PC-3 (cell line): ENCODE measurements around the gene BIRC6. TPM values are rescaled to one million over a fixed set of nuclear protein-coding genes. Genes with fewer than 3 reads are reported as not detected.

Experiments
- ATAC-seq: fragments of 200-7000 bp; cut with Tn5 transposase; 2 replicates; pipeline ENCODE4 v1.9.1; 2020; ENCODE audit warnings: mild to moderate bottlenecking, moderate library complexity
- BruUV-seq: library from RNA; stranded (reverse); fragments of 400-500 nt; replicated peaks from 2 replicates; lab custom pipeline; 2021; lab: Mats Ljungman, UMichigan
- CTCF ChIA-PET: fragments of 300-600 bp; sonication (Branson Sonifier 250); formaldehyde crosslinking; loops from one replicate; lab custom pipeline; 2022; ENCODE audit warnings: antibody characterized with exemption; lab: Charles Lee
- POLR2A ChIA-PET: fragments of 300-600 bp; sonication (Branson Sonifier 250); formaldehyde crosslinking; loops from one replicate; lab custom pipeline; 2022; ENCODE audit warnings: antibody characterized with exemption; ENCODE audit not compliant: unreplicated experiment; lab: Charles Lee
- DNase-seq: peaks from one replicate; pipeline ENCODE4 v3.0.0-alpha.2; 2015
- H2AFZ ChIP-seq: fragments of 300-600 bp; sonication (generic); 2 replicates; pipeline ENCODE4 v1.6.0; 2016; ENCODE audit warnings: antibody characterized with exemption, low read length
- H3F3A ChIP-seq: fragments of 300-600 bp; sonication (generic); one replicate; pipeline ENCODE4 v1.6.0; 2017; ENCODE audit warnings: antibody characterized with exemption, low read length, control low read depth, mild to moderate bottlenecking; ENCODE audit not compliant: unreplicated experiment
- H3K27ac ChIP-seq: fragments of 300-600 bp; sonication (generic); 2 replicates; pipeline ENCODE4 v1.5.1; 2016; ENCODE audit warnings: mild to moderate bottlenecking, low read length
- H3K27me3 ChIP-seq: fragments of 300-600 bp; sonication (generic); 2 replicates; pipeline ENCODE4 v1.6.1; 2016; ENCODE audit warnings: low read length, mixed read lengths
- H3K36me3 ChIP-seq: fragments of 300-600 bp; sonication (generic); 2 replicates; pipeline ENCODE4 v1.6.1; 2016; ENCODE audit warnings: low read depth, mixed run types, low read length, mixed read lengths
- H3K4me1 ChIP-seq: fragments of 300-600 bp; sonication (generic); 2 replicates; pipeline ENCODE4 v1.5.1; 2016; ENCODE audit warnings: low read length; ENCODE audit not compliant: insufficient read depth
- H3K4me2 ChIP-seq: fragments of 300-600 bp; sonication (generic); 2 replicates; pipeline ENCODE4 v1.6.0; 2016; ENCODE audit warnings: low read length
- H3K4me3 ChIP-seq: fragments of 300-600 bp; sonication (generic); 2 replicates; pipeline ENCODE4 v1.5.1; 2016; ENCODE audit warnings: mild to moderate bottlenecking, low read length, mixed read lengths
- H3K79me2 ChIP-seq: fragments of 300-600 bp; sonication (generic); 2 replicates; pipeline ENCODE4 v1.6.1; 2017; ENCODE audit warnings: low read length, mixed read lengths
- H3K9ac ChIP-seq: fragments of 300-600 bp; sonication (generic); 2 replicates; pipeline ENCODE4 v1.6.0; 2016; ENCODE audit warnings: mild to moderate bottlenecking, low read length
- H3K9me2 ChIP-seq: fragments of 300-600 bp; sonication (generic); replicated peaks from 2 replicates; pipeline ENCODE4 v1.6.1; 2016; ENCODE audit warnings: mixed run types, low read length, mixed read lengths
- H3K9me3 ChIP-seq: fragments of 300-600 bp; sonication (generic); 2 replicates; pipeline ENCODE4 v1.6.1; 2016; ENCODE audit warnings: low read length, mixed read lengths
- H4K20me1 ChIP-seq: fragments of 300-600 bp; sonication (generic); 2 replicates; pipeline ENCODE4 v1.6.1; 2016; ENCODE audit warnings: low read length, mixed read lengths
- EZH2 ChIP-seq: fragments of 300-600 bp; sonication (generic); IDR thresholded peaks from one replicate; pipeline ENCODE4 v1.6.1; 2017; ENCODE audit warnings: antibody characterized with exemption, mild to moderate bottlenecking, low read length; ENCODE audit not compliant: unreplicated experiment
- EZH2phosphoT487 ChIP-seq: fragments of 300-600 bp; sonication (generic); IDR thresholded peaks from 2 replicates; pipeline ENCODE4 v1.6.1; 2018; ENCODE audit warnings: mild to moderate bottlenecking, antibody characterized with exemption, low read length, borderline replicate concordance
- intact Hi-C: fragments of 100-400 bp; cut with micrococcal nuclease; formaldehyde crosslinking; loops from 2 replicates; pipeline ENCODE4 v1.9.0; 2023
- total RNA-seq: library from RNA; depleted of rRNA; stranded (reverse); fragments of >200 nt; gene quantifications from 2 replicates; pipeline ENCODE4 v1.2.3, GENCODE V29; 2014
- TF ChIP-seq, protein P1 (sequence below): fragments of 300-600 bp; sonication (generic); conservative IDR thresholded peaks from 2 replicates; pipeline ENCODE4 v1.5.1; 2017; ENCODE audit warnings: antibody characterized with exemption, low read depth, mild to moderate bottlenecking, low read length

Gene BIRC6
- total RNA-seq, 1 experiment from 2014 or later: 74.7 TPM

DNA sequence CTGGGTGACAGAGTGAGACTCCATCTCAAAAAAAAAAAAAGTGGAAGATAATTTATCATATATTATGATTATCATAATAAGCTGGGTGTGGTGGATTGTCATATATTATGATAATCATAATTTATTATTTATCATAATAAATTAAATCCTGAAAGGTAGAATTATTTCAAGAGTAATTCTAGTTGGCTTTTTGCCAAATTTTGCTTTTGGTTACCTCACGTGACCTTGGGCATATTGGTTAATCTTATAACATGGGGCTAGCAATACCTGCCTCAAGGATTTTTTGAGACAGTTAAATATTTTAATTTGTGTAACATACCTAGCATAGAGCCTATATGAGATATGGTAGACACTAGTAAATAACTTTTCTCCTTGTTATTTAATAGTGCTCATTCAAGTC is 159.7 kb downstream of the BIRC6 start:
- POLR2A ChIA-PET: no interaction called here
- H3K27ac ChIP-seq: no peak overlapping the region
- no peaks in the 10 kb centered on the region for H3K79me2 ChIP-seq
- no peaks in the 10 kb centered on the region for H3K9me3 ChIP-seq
- ATAC-seq: no peak
- no TSS peak for BruUV-seq
- TF ChIP-seq, protein P1, sequence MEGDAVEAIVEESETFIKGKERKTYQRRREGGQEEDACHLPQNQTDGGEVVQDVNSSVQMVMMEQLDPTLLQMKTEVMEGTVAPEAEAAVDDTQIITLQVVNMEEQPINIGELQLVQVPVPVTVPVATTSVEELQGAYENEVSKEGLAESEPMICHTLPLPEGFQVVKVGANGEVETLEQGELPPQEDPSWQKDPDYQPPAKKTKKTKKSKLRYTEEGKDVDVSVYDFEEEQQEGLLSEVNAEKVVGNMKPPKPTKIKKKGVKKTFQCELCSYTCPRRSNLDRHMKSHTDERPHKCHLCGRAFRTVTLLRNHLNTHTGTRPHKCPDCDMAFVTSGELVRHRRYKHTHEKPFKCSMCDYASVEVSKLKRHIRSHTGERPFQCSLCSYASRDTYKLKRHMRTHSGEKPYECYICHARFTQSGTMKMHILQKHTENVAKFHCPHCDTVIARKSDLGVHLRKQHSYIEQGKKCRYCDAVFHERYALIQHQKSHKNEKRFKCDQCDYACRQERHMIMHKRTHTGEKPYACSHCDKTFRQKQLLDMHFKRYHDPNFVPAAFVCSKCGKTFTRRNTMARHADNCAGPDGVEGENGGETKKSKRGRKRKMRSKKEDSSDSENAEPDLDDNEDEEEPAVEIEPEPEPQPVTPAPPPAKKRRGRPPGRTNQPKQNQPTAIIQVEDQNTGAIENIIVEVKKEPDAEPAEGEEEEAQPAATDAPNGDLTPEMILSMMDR: no peak
- no peak for TF ChIP-seq EZH2
- no peak for TF ChIP-seq EZH2phosphoT487
- no peaks in the 10 kb centered on the region for H4K20me1 ChIP-seq
- H3K9ac ChIP-seq: no peak overlapping the region
- intact Hi-C loops: no loop called here
- H3K4me2 ChIP-seq: no peak overlapping the region
- H3K36me3 ChIP-seq: peaks cover 48% of the 10 kb centered on the region
- no peaks in the 10 kb centered on the region for H3K27me3 ChIP-seq
- no peak overlapping the region for H3K4me3 ChIP-seq
- H2AFZ ChIP-seq: no peak overlapping the region
- no peaks in the 10 kb centered on the region for H3K4me1 ChIP-seq
- CTCF ChIA-PET: no interaction called here
- H3K9me2 ChIP-seq: no peaks in the 10 kb centered on the region
- no peak for DNase-seq
- no peaks in the 10 kb centered on the region for H3F3A ChIP-seq

DNA sequence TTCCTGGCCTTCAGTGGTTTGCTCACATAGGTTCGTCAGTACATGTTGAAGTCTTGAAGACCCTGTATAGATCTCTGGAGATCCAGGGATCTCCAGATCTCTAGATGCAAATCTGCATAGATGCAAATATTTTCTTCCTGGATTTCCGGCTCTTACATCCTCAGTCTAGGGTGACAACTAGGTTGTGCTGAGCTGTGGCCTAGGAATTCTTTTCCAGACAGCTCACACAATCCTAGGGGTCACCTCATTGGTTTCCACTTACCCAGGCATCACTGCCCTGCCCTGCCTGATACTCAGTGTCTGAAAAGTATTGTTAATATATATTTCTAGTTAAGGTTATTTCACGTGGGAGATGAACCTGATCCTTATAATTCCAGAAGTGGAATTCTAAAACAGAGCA is 165.9 kb downstream of the BIRC6 start:
- intact Hi-C loops: no loop called here
- H3K4me1 ChIP-seq: no peaks in the 10 kb centered on the region
- no peak overlapping the region for H2AFZ ChIP-seq
- no peak overlapping the region for H3K27ac ChIP-seq
- H3K4me2 ChIP-seq: no peak overlapping the region
- H4K20me1 ChIP-seq: no peaks in the 10 kb centered on the region
- no peaks in the 10 kb centered on the region for H3K79me2 ChIP-seq
- H3K9me3 ChIP-seq: no peaks in the 10 kb centered on the region
- ATAC-seq (no peak), DNase-seq (no peak)
- no TSS peak for BruUV-seq
- no peaks in the 10 kb centered on the region for H3F3A ChIP-seq
- no peaks in the 10 kb centered on the region for H3K9me2 ChIP-seq
- POLR2A ChIA-PET: no interaction called here
- CTCF ChIA-PET: no interaction called here
- TF ChIP-seq, protein P1: no peak
- no peak for TF ChIP-seq EZH2phosphoT487
- TF ChIP-seq EZH2: no peak
- H3K27me3 ChIP-seq: no peaks in the 10 kb centered on the region
- no peak overlapping the region for H3K9ac ChIP-seq
- H3K4me3 ChIP-seq: no peak overlapping the region
- H3K36me3 ChIP-seq: peaks cover 50% of the 10 kb centered on the region

DNA sequence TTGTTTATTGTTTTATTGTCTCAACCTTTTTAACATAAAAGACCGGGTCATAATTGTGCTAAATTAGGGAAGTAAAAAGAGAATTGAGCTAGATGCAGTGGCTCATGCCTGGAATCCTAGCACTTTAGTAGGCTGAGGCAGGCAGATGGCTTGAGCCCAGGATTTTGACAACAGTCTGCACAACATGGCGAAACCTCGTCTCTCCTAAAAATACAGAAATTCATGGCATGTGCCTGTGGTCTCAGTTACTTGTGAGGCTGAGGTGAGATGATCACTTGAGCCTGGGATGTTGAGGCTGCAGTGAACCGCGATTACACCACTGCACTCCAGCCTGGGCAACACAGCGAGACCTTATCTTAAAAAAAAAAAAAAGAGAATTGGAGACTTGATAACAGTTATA is 166.9 kb downstream of the BIRC6 start:
- H3K79me2 ChIP-seq: no peaks in the 10 kb centered on the region
- no peaks in the 10 kb centered on the region for H3K9me3 ChIP-seq
- intact Hi-C loops: no loop called here
- no peaks in the 10 kb centered on the region for H3K27me3 ChIP-seq
- TF ChIP-seq EZH2 (no peak), EZH2phosphoT487 (no peak)
- TF ChIP-seq, protein P1: no peak
- no peaks in the 10 kb centered on the region for H3K4me1 ChIP-seq
- H3K9me2 ChIP-seq: no peaks in the 10 kb centered on the region
- no peaks in the 10 kb centered on the region for H3F3A ChIP-seq
- no peak for ATAC-seq
- H2AFZ ChIP-seq: no peak overlapping the region
- H3K4me3 ChIP-seq: no peak overlapping the region
- H3K36me3 ChIP-seq: peaks cover 49% of the 10 kb centered on the region
- no TSS peak for BruUV-seq
- no peak overlapping the region for H3K27ac ChIP-seq
- DNase-seq: no peak
- H3K4me2 ChIP-seq: no peak overlapping the region
- CTCF ChIA-PET: no interaction called here
- POLR2A ChIA-PET: no interaction called here
- no peak overlapping the region for H3K9ac ChIP-seq
- H4K20me1 ChIP-seq: no peaks in the 10 kb centered on the region
